ENCODE data around the gene IKZF1.

The IKZF1 gene

DNA sequence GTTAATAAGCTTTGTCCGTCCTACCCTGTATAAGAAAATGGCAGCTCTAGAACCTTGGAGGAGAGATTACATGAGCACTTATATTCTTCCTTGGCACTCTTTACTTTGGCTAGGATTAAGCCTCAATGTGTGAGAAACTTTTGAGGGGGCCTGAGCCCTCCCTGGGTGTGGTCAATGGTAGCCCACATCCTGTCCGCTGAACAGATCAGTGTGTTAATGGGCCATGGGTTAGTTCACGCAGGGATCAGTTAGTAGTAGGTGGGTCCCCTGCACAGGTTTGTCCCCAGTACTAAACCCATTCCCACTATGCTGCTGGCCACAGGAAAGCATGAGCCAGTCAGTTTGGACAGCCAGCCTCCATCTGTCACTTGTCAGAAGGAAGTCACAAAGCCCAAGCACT is 20.2 kb upstream of the IKZF1 start:
- DNase-seq: peak; percentile 69

- DNase-seq: peak; percentile 63
Measured at GRCh38 chr7:50285269-50285668, 19.2 kb upstream of the IKZF1 start.

DNA sequence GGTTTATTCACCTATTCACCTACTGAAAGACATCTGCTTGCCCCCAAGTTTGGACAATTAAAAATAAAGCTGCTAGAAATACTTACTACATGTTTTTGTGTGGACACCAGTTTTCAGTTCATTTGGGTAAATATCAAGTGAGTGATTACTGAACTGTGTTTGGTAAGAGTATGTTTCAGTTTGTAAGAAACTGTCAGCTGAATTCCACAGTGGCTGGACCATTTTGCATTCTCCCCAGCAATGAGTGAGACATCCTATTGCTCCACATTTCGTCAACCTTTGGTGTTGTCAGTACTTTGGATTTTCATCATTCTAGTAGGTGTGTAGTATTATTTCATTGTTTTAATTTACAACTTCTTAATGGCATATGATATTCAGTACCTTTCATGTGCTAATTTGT is 17.4 kb upstream of the IKZF1 start:
- DNase-seq: no peak

DNA sequence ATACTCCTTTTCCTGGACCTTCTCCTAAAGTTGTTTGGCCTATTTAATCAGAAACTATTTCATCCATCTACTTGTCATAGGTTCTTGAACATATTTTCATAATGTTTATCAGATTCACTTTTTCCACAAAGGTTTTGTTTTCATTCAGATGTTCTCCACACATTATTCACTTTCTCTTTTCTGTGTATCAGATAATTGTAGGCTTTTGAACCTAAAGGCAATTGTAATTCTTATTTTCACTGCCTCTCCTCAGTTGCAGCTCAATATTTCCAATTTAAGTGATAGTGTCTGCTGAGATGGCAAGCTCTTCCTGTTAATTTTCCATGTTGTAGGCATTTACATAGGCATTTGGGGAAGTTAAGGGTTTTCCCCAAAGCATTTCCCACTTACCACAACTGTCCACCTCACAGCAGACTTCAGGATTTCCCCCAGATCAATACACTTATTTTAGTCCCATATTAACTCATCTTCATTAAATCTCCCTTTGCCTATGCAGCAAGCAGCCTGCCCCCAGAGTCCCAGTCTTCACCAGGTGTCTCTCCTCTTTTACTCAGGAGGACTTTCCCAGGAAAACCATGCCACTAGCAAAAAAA is 12.3 kb upstream of the IKZF1 start:
- DNase-seq: no peak

DNA sequence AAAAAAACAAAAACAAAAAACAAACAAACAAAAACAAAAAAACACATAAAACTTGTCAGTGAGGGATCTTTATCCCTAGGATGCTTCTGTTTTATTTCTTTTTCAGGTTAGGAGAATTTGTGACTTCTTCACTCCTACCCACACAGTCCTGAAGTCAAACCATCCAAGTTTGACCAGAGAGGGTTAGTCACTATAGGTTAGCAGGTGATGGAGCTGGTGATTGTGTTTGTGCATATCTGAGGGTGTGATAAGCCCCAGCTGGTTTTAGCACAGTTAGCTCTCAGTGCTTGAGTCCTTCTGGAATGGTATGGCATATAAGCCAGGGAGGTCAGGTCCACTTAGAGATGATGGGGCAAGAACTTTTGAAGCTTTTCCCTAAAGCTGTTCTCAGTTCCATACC is 11.8 kb upstream of the IKZF1 start:
- DNase-seq: no peak

GRCh38 chr7:50293509-50294179 is 10.9 kb upstream of the IKZF1 start:
- DNase-seq: no peak

- no peak for DNase-seq
Measured at GRCh38 chr7:50295133-50295532, 9.4 kb upstream of the IKZF1 start.

DNA sequence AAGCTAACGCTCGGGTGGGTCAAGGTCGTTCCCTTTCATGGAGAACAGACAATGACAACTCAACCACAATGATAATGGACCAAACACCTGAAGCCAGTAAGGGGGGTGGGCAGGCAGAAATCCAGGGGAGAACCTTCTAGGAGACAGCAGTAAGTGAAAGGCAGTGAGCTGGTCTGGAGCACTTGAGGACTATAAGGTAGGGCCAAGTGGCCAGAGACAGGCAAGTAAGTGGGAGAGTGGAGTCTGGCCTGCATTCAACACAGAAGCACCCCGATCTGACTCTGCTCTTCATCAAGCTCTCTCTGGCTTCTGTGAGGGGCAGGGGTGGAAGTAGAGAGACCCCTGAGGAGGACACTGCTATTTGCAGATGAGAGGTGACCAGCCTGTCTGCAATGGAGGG is 7.7 kb upstream of the IKZF1 start:
- DNase-seq: no peak

- no peak for DNase-seq
Measured at GRCh38 chr7:50298811-50299562, 5.5 kb upstream of the IKZF1 start.

- no peak for DNase-seq
Measured at GRCh38 chr7:50300336-50300735, 4.2 kb upstream of the IKZF1 start.

DNA sequence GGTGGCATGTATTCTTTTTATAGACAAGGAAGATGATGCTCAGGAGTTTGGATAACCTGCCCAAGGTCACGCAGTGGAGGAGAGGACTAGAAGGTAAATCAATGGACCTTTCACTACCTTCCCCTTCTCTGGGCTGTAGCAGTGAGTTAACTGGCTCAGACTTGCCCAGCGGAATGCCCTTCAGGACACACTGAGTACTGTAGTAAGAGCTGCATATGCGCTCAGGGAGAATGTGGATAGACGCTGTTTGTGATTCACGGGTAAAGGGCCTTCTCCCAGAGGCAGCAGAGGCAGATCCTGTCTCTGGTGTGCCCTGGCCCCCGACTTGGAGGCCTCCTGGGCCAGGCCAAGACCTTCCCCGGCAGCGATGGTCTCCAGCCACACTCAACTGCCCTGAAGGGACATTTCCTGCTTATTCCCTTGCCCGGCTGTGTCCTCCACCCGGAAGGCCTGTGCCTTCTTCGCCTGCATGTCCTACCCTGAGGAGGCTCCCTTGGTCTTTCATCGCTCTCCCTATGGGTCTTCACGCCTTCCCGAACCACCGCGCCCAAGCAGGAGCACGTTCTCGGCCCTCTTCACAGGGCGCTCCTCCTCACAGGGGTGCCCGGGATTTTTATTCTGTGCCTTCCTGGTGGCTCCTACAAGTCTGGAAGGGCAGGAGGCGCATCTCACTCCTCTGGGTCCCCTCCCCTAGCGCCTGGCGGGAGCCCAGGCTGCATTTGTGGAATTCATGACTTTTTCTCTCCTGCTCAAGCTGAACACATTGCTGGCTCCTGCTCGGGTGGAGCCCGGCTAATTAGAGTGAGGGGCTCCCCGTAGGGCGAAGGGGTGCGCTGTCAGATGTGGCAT is 1.8 kb upstream of the IKZF1 start:
- peak; percentile 33 for DNase-seq

GRCh38 chr7:50303335-50304128 is 984 bp upstream of the IKZF1 start:
- peak; percentile 70 for DNase-seq

DNA sequence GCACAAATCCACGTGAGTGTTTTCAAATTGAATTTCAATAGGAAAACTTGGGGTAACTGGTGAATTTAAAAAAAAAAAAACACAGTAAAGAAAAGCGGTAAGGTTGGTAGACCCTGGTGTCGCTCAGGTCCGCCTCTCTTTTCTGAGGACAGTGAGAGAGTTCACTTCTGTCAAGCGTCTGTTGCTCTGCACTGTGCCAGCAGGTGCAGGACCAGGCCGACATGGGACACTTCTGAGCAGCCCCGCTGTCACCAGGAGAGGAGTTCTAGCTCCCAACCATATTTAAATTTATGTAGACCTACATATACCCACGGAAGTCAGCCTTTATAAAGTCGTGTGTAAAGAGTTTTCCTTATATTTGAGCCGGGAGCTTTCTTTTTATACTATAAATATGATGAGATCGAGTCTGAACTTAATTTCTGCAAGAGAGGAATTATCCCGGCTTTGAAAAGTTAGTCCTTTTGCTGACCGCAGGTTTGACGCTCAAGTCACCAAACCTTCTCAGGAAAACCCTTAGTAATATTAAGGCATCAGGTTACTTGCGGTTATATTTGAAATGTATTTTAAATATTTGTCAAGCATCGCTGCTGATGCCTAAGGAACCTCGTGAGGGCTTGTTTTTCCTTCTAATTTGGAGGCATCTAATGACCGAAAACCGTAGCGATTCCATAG is 531 bp downstream of the IKZF1 start:
- DNase-seq: peak; percentile 85

DNA sequence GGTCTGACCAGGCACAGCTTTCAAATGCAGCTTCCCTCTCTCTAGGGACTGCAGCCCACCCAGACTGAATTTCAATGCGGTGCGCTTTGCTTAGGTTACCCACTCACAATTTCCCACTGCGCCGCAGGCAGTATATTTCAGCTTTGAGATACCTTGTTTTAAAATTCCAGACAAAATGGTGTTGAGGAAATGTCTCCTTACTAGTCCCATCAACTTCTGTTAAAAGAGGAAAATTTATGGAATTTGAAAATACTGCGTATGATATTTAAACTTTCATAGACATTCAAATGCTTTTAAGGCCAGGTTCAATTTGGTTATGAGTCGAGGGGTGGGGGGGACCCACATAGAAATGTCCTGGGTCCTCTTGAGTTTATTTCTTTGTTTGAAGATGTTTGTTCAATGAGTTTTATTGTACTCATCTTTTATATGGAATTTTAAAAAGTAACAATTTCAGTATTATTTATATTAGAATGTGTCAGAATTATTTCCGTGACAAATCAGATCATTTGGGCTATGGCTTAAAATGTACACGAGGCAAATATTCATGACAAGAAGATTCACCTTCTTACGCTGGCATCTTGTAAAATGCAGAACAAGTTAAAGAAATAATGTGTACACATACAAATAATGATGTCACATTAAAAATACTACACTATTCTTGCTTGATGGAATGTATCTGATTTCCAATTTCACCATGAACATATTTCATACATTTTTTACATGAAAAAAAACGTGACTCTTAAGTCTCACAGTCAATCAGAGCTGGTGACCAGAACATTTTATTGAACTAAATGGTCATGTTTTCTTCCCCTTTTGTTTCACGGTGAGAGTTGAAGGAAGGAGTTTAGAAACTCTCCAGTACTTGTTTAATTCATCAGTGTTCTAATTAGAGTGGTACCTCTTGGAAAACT is 1.3 kb downstream of the IKZF1 start:
- DNase-seq: peak; percentile 48

DNA sequence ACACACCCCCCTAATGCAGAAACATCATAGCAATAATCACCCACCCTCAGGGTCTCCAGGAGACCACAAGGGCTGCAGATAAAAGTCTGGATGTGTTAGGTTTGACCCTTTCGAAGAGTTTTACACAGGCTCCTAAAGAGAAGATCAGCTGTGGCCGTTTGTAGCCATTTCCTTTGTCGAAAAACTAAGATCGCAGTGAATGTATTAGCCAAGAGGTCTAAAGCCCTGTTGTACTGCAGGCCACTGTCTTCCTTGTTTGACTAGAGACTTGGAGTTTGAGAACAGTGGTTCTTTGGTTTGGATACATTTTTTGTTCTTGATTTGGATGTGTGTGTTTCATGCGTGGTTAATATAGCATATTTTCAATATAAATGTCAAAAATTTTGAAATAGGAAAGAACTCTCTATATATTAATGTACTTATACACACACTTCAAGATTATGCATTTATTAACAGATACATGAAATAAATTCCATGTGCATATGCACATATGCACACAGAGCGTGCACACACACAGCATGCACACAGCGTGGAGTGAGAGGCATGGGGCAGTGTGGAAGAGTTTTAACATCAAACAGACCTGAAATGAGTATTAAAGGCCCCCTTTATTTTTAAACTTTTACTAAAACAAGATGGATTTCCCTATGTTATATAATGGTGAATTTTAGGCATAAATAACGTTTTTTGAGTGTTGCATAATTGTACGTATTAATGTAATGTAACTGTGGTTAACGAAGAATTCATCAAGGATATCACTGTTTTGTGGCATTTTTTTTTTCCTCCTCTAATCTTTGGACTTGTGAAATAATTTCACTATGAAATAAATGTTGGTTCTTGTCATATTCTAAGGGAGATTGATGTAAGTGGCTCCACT is 2.2 kb downstream of the IKZF1 start:
- DNase-seq: peak; percentile 77

- DNase-seq: peak; percentile 92
Measured at GRCh38 chr7:50307368-50308032, 3.0 kb downstream of the IKZF1 start.

DNA sequence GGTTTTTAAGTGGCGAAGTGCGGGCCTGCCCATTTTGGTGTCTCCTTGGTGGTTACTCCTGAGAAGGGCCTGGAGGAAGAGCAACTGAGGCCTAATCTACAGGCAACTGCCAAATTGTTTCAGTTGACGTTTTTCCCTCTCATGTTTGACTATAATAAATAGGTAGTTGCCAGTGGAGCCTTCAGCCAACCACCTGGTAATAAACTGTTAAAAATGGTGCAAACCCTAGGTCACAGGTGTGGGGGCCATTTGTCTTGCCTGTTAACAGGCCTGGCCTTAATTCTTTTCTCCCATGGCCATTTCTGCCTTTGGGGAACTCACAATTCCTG is 3.7 kb downstream of the IKZF1 start:
- DNase-seq: peak; percentile 34

DNA sequence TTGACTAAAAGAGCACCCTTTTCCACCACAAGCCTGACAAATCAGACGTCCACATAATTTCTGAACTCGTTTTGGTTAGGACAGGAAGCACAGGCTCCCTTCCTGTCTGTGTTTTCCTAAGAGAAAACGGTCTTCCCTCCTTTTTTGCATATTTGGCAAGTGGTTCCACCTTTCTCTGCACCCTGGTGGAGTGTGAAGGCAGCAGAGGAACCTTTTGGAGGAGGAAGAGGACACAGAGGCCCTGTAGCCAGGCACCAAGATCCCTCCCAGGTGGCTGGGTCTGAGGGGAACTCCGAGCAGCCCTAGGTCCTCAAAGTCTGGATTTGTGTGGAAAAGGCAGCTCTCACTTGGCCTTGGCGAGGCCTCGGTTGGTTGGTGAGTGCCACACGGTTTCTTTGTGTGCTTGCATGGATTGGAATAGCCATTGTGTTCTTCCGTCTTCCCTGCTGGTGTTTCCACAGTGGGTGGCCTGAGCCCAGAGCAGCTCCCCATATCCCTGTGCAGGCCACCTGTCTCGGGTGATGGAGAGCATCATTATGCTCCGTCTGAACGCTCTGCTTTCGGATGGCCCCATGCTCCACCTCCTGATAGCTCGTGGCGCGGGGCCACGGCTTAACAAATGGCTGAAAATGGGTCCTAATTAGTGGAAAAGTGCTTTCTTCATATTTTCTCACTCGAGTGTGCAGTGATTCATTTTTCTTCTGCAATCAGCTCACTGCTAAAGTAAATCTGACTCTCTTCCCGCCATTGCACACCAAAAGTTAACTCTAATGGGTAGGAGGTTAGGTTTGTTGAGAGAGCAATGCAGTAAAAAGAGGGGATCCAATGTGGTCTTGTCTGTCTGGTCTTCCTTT is 4.2 kb downstream of the IKZF1 start:
- DNase-seq: peak; percentile 44

Data from hematopoietic multipotent progenitor cell treated with erythropoietin and hydrocortisone succinate and interleukin-3 and kit ligand, for 4 days (in vitro differentiated cells).